ENCODE measurements around the gene ANXA4.

ANXA4 gene

GRCh38 chr2:69741575-69742321, at the start of gene ANXA4:
ANXA4 (plus strand) TSS chr2:69742134; CDS start chr2:69781566, 39,432 bp downstream.
- FAIRE-seq = peak; percentile 87

GRCh38 chr2:69692424-69692823, 49.5 kb upstream of the ANXA4 start:
- DNase-seq (ENCODE audit: insufficient read length, low spot score) (no peak), FAIRE-seq (no peak)

More at GRCh38 chr2:69741575-69742321, at the start of gene ANXA4:
- DNase-seq (ENCODE audit: insufficient read length, low spot score) = peak; percentile 65

GRCh38 chr2:69693059-69693774, 48.7 kb upstream of the ANXA4 start:
- no peak for DNase-seq (ENCODE audit: insufficient read length, low spot score)
- FAIRE-seq = no peak

- DNase-seq (ENCODE audit: insufficient read length, low spot score) (no peak), FAIRE-seq (no peak)
These were observed 48.0 kb upstream of the ANXA4 start for GRCh38 chr2:69693775-69694450.

GRCh38 chr2:69694894-69695849, 46.8 kb upstream of the ANXA4 start:
- FAIRE-seq (peak; percentile 21), DNase-seq (ENCODE audit: insufficient read length, low spot score) (no peak)

GRCh38 chr2:69695850-69696216, 46.1 kb upstream of the ANXA4 start:
- FAIRE-seq (no peak), DNase-seq (ENCODE audit: insufficient read length, low spot score) (no peak)

- DNase-seq (ENCODE audit: insufficient read length, low spot score) (no peak), FAIRE-seq (no peak)
These were observed 41.6 kb upstream of the ANXA4 start for GRCh38 chr2:69700381-69700780.

- no peak for FAIRE-seq
- DNase-seq (ENCODE audit: insufficient read length, low spot score) = no peak
These were observed 40.6 kb upstream of the ANXA4 start for GRCh38 chr2:69701100-69701945.

GRCh38 chr2:69703189-69703588, 38.7 kb upstream of the ANXA4 start:
- FAIRE-seq = no peak

GRCh38 chr2:69704446-69704845, 37.5 kb upstream of the ANXA4 start:
- DNase-seq (ENCODE audit: insufficient read length, low spot score) (no peak), FAIRE-seq (no peak)

More at GRCh38 chr2:69703189-69703588, 38.7 kb upstream of the ANXA4 start:
- DNase-seq (ENCODE audit: insufficient read length, low spot score) = no peak

GRCh38 chr2:69709290-69709689, 32.6 kb upstream of the ANXA4 start:
- no peak for FAIRE-seq
- DNase-seq (ENCODE audit: insufficient read length, low spot score) = no peak

- no peak for FAIRE-seq
- no peak for DNase-seq (ENCODE audit: insufficient read length, low spot score)
These were observed 30.0 kb upstream of the ANXA4 start for GRCh38 chr2:69711971-69712370.

- no peak for DNase-seq (ENCODE audit: insufficient read length, low spot score)
- FAIRE-seq = no peak
These were observed 27.9 kb upstream of the ANXA4 start for GRCh38 chr2:69714024-69714423.

- DNase-seq (ENCODE audit: insufficient read length, low spot score) (peak; percentile 49), FAIRE-seq (peak; percentile 96)
These were observed 27.3 kb upstream of the ANXA4 start for GRCh38 chr2:69714539-69715220.

- no peak for FAIRE-seq
These were observed 26.0 kb upstream of the ANXA4 start for GRCh38 chr2:69715964-69716363.

GRCh38 chr2:69716555-69717120, 25.3 kb upstream of the ANXA4 start:
- FAIRE-seq = no peak
- DNase-seq (ENCODE audit: insufficient read length, low spot score) = no peak

More at GRCh38 chr2:69715964-69716363, 26.0 kb upstream of the ANXA4 start:
- no peak for DNase-seq (ENCODE audit: insufficient read length, low spot score)

- DNase-seq (ENCODE audit: insufficient read length, low spot score) (no peak), FAIRE-seq (no peak)
These were observed 24.7 kb upstream of the ANXA4 start for GRCh38 chr2:69717186-69717585.

GRCh38 chr2:69717861-69718273, 24.1 kb upstream of the ANXA4 start:
- DNase-seq (ENCODE audit: insufficient read length, low spot score) = no peak
- no peak for FAIRE-seq

Measured in GM19239 (cell line).